Subcutaneous preadipocyte (primary cell): Measurements from ENCODE around the gene PRAMEF8. TPM values are rescaled to one million over a fixed set of nuclear protein-coding genes. Genes with fewer than 3 reads are reported as not detected.

Experiments
- small RNA-seq: library from RNA; depleted of rRNA; stranded (forward); fragments of <200 nt; gene quantifications from one replicate; pipeline ENCODE3, GENCODE V24; 2012
- total RNA-seq: library from RNA; depleted of rRNA; stranded (reverse); fragments of >200 nt; gene quantifications from 2 replicates; pipeline ENCODE4 v1.2.3, GENCODE V29; 2012

Gene PRAMEF8
- total RNA-seq = not detected in 2 replicates

DNA sequence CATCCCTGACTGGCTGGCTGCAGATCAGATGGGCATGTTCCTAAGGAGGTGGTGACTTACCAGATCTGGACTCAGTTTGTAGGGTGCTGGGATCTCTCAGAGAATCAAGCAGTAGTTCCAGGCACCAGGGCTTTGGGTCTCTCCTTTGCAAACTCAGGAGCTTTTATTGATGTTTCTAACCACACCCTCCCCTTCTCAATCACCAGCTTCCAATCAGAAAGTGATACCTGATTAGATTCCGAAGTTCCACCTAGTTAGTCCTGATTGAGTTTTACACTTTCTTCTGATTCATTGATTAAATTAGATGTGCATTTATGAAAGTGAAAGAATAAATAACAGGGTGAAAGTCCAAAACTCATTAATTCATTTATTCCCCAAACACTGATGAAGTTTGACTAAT is at the start of gene PRAMEF8:
Gene PRAMEF8 (minus strand): TSS at position 101 of the 400 bp plus-strand sequence. CDS start 1,046 bp downstream, outside the sequence.

DNA sequence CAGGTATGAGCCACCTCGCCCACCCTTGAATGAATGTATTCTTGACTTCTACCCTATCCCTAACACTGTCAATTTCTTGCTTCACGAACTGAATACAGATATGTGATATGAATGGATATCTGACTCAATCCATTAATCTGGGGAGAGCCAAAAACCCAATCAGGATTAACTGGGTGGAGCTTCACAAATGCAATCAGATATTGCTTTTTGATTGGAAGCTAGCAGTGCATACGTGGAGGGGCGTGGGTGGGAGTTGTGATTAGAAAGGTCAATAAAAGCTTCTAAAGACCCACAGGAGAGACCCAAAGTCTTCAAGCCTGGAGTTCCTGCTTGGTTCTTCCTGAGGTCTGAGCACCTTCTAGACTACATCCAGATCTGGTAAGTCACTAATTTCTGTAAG is 30.3 kb upstream of the PRAMEF8 start, which contains the start of gene PRAMEF15:
Gene PRAMEF15 (plus strand): TSS at position 301 of the 400 bp plus-strand sequence. CDS start 2,827 bp downstream, outside the sequence.

DNA sequence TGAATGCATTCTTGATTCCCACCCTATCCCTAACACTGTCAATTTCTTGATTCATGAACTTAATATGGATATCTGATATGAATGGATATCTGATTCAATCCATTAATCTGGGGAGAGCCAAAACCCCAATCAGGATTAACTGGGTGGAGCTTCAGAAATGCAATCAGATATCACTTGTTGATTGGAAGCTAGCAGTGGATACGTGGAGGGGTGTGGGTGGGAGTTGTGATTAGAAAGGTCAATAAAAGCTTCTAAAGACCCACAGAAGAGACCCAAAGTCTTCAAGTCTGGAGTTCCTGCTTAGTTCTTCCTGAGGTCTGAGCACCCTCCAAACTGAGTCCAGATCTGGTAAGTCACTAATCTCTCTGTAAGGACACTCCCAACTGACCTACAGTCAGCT is 18.3 kb upstream of the PRAMEF8 start, which contains the start of gene PRAMEF33:
Gene PRAMEF33 (plus strand): TSS at position 301 of the 400 bp plus-strand sequence. CDS start 2,416 bp downstream, outside the sequence.

DNA sequence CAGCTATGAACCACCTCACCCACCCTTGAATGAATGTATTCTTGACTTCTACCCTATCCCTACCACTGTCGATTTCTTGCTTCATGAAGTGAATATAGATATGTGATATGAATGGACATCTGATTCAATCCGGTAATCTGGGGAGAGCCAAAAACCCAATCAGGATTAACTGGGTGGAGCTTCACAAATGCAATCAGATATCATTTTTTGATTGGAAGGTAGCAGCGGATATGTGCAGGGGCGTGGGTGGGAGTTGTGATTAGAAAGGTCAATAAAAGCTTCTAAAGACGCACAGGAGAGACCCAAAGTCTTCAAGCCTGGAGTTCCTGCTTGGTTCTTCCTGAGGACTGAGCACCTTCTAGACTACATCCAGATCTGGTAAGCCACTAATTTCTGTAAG is 31.0 kb downstream of the PRAMEF8 start, which contains the start of gene PRAMEF5:
Gene PRAMEF5 (plus strand): TSS at position 301 of the 400 bp plus-strand sequence. CDS start 5,071 bp downstream, outside the sequence.

Small RNAs within 50 kb of the gene (small RNA-seq; reads per million reads assigned to genes)
- gene RNU6-771P = not detected

Other genes starting within 250 kb of the PRAMEF8 start
- gene PRAMEF27, start 228.6 kb downstream of the PRAMEF8 start, total RNA-seq = not detected in 2 replicates
- gene HNRNPCL3, start 224.4 kb downstream of the PRAMEF8 start, total RNA-seq = not detected in 2 replicates
- gene PRAMEF25, start 214.4 kb downstream of the PRAMEF8 start, total RNA-seq = not detected in 2 replicates
- not detected in 2 replicates for gene HNRNPCL2, start 168.3 kb downstream of the PRAMEF8 start, total RNA-seq
- not detected in 2 replicates for gene PRAMEF26, start 129.1 kb downstream of the PRAMEF8 start, total RNA-seq
- not detected in 2 replicates for gene HNRNPCL4, start 119.5 kb downstream of the PRAMEF8 start, total RNA-seq
- not detected in 2 replicates for gene PRAMEF9, start 113.3 kb downstream of the PRAMEF8 start, total RNA-seq
- gene PRAMEF13, start 83.7 kb downstream of the PRAMEF8 start, total RNA-seq = not detected in 2 replicates
- gene PRAMEF18, start 59.0 kb downstream of the PRAMEF8 start, total RNA-seq = not detected in 2 replicates
- not detected in 2 replicates for gene PRAMEF5, start 30.9 kb downstream of the PRAMEF8 start, total RNA-seq
- not detected in 2 replicates for gene PRAMEF33, start 18.4 kb upstream of the PRAMEF8 start, total RNA-seq
- not detected in 2 replicates for gene PRAMEF15, start 30.4 kb upstream of the PRAMEF8 start, total RNA-seq
- gene PRAMEF14, start 62.0 kb upstream of the PRAMEF8 start, total RNA-seq = not detected in 2 replicates
- not detected in 2 replicates for gene PRAMEF19, start 86.8 kb upstream of the PRAMEF8 start, total RNA-seq
- gene PRAMEF17, start 104.5 kb upstream of the PRAMEF8 start, total RNA-seq = not detected in 2 replicates
- not detected in 2 replicates for gene PRAMEF20, start 125.3 kb upstream of the PRAMEF8 start, total RNA-seq
- not detected in 2 replicates for gene LRRC38, start 228.9 kb upstream of the PRAMEF8 start, total RNA-seq